H1 (cell line): ENCODE data around the gene C4orf33. TPM values are rescaled to one million over a fixed set of nuclear protein-coding genes. Genes with fewer than 3 reads are reported as not detected.

ENCODE experiments used
- CTCF ChIA-PET: fragments of 300-600 bp; sonication (Branson Sonifier 250); formaldehyde crosslinking; loops from one replicate; lab custom pipeline; 2021; ENCODE audit not compliant: partially characterized antibody; lab: Charles Lee
- POLR2A ChIA-PET: fragments of 300-600 bp; sonication (Branson Sonifier 250); formaldehyde crosslinking; loops from one replicate; lab custom pipeline; 2021; ENCODE audit warnings: inconsistent platforms; ENCODE audit not compliant: partially characterized antibody; lab: Charles Lee
- DNase-seq, 2 experiments: peaks; one replicate each; pipeline versions ENCODE4 v3.0.0 to v3.0.0-alpha.2; 2010 to 2022; ENCODE audit warnings: low spot score in 2 of 2, low read depth in 1 of 2, mixed read lengths in 1 of 2
- FAIRE-seq: peaks from 2 replicates; lab custom pipeline; 2011; peaks lifted over from hg19 to GRCh38; lab: Jason Lieb, UNC
- H2AFZ ChIP-seq: 2 replicates; pipeline ENCODE4 v1.8.1; 2012; ENCODE audit warnings: low read length, inconsistent platforms
- H2AK5ac ChIP-seq: 2 replicates; pipeline ENCODE4 v1.6.1; 2013; ENCODE audit warnings: low read depth, low read length
- H2BK120ac ChIP-seq: replicated peaks from 2 replicates; pipeline ENCODE3; 2013; ENCODE audit warnings: low read depth, low read length, inconsistent platforms
- H2BK12ac ChIP-seq: 2 replicates; pipeline ENCODE4 v1.6.1; 2013; ENCODE audit warnings: low read depth, low read length
- H2BK15ac ChIP-seq: 2 replicates; pipeline ENCODE4 v1.6.1; 2013; ENCODE audit warnings: low read length
- H2BK20ac ChIP-seq: 2 replicates; pipeline ENCODE4 v1.6.1; 2013; ENCODE audit warnings: low read length
- H2BK5ac ChIP-seq: 2 replicates; pipeline ENCODE4 v1.6.1; 2013; ENCODE audit warnings: low read depth, low read length
- H3K14ac ChIP-seq: 2 replicates; pipeline ENCODE4 v1.6.1; 2013; ENCODE audit warnings: inconsistent platforms; ENCODE audit not compliant: insufficient read length
- H3K18ac ChIP-seq: 2 replicates; pipeline ENCODE4 v1.6.1; 2013; ENCODE audit warnings: low read length; ENCODE audit errors: extremely low read depth
- H3K23ac ChIP-seq: 2 replicates; pipeline ENCODE4 v1.6.1; 2013; ENCODE audit warnings: inconsistent platforms; ENCODE audit not compliant: insufficient read length
- H3K23me2 ChIP-seq: 2 replicates; pipeline ENCODE4 v1.6.1; 2013; ENCODE audit warnings: low read depth, low read length
- H3K27ac ChIP-seq: 2 replicates; pipeline ENCODE4 v1.6.1; 2011; ENCODE audit warnings: low read depth, low read length, inconsistent platforms
- H3K27me3 ChIP-seq, 4 experiments: replicated peaks in 1 of 4; 1 replicate in 1 of 4; 2 replicates in 3 of 4; pipeline versions ENCODE4 v1.6.1 to v1.8.1; 2011 to 2013; ENCODE audit warnings: low read length in 3 of 4, mild to moderate bottlenecking in 3 of 4, inconsistent platforms in 2 of 4, mixed read lengths in 2 of 4, moderate library complexity in 1 of 4; ENCODE audit not compliant: control insufficient read depth in 3 of 4, insufficient read depth in 3 of 4; ENCODE audit errors: extremely low read depth in 1 of 4
- H3K36me3 ChIP-seq, 4 experiments: 2 replicates each; pipeline versions ENCODE4 v1.6.1 to v1.8.1; 2011 to 2013; ENCODE audit warnings: mild to moderate bottlenecking in 4 of 4, low read length in 3 of 4, moderate library complexity in 2 of 4, control low read depth in 1 of 4, inconsistent platforms in 1 of 4; ENCODE audit not compliant: insufficient read depth in 4 of 4, control insufficient read depth in 2 of 4
- H3K4ac ChIP-seq: replicated peaks from 2 replicates; pipeline ENCODE3; 2013; ENCODE audit warnings: low read length, low read depth, mixed read lengths, inconsistent platforms; ENCODE audit not compliant: insufficient read length
- H3K4me1 ChIP-seq, 4 experiments: replicated peaks in 1 of 4; 1 replicate in 1 of 4; 2 replicates in 3 of 4; pipeline versions ENCODE4 v1.6.1 to v1.8.1; 2011 to 2013; ENCODE audit warnings: low read length in 3 of 4, inconsistent platforms in 2 of 4, mixed read lengths in 1 of 4; ENCODE audit not compliant: insufficient read depth in 4 of 4, control insufficient read depth in 3 of 4
- H3K4me2 ChIP-seq, 2 experiments: 2 replicates each; pipeline versions ENCODE4 v1.6.1 to v1.8.1; 2011 to 2013; ENCODE audit warnings: low read depth in 2 of 2, low read length in 2 of 2, control low read depth in 1 of 2, inconsistent platforms in 1 of 2, mild to moderate bottlenecking in 1 of 2; ENCODE audit not compliant: insufficient read depth in 1 of 2
- H3K4me3 ChIP-seq, 4 experiments: fragments of 200-600, 300-600 bp in 1 of 4; sonication (generic), shearing (Covaris generic), sonication (Bioruptor Twin) in 1 of 4; 2 replicates each; pipeline versions ENCODE4 v1.5.1 to v1.8.1; 2011 to 2016; ENCODE audit warnings: low read length in 4 of 4, low read depth in 3 of 4, control low read depth in 2 of 4, inconsistent platforms in 2 of 4, mild to moderate bottlenecking in 2 of 4, mixed read lengths in 1 of 4, moderate library complexity in 1 of 4; ENCODE audit not compliant: insufficient read depth in 2 of 4; ENCODE audit errors: extremely low read depth in 1 of 4
- H3K56ac ChIP-seq: replicated peaks from 2 replicates; pipeline ENCODE3; 2013; ENCODE audit warnings: low read depth, mild to moderate bottlenecking, mixed read lengths, low read length, inconsistent platforms; ENCODE audit not compliant: insufficient read length
- H3K79me1 ChIP-seq: 2 replicates; pipeline ENCODE4 v1.6.1; 2013; ENCODE audit warnings: low read depth, low read length, control low read depth
- H3K79me2 ChIP-seq, 2 experiments: 2 replicates each; pipeline versions ENCODE4 v1.6.1 to v1.8.1; 2012 to 2013; ENCODE audit warnings: low read length in 2 of 2, mild to moderate bottlenecking in 2 of 2, inconsistent platforms in 1 of 2; ENCODE audit not compliant: insufficient read depth in 2 of 2, control insufficient read depth in 1 of 2
- H3K9ac ChIP-seq, 4 experiments: replicated peaks in 1 of 4; 1 replicate in 1 of 4; 2 replicates in 3 of 4; pipeline versions ENCODE4 v1.6.1 to v1.8.1; 2011 to 2013; ENCODE audit warnings: low read depth in 3 of 4, low read length in 3 of 4, control low read depth in 2 of 4, mild to moderate bottlenecking in 2 of 4, moderate library complexity in 2 of 4, inconsistent platforms in 1 of 4; ENCODE audit errors: extremely low read depth in 1 of 4
- H3K9me3 ChIP-seq, 2 experiments: 2 replicates each; pipeline versions ENCODE4 v1.6.1 to v1.8.1; 2012 to 2013; ENCODE audit warnings: mild to moderate bottlenecking in 2 of 2, moderate library complexity in 2 of 2, control low read depth in 1 of 2, inconsistent platforms in 1 of 2, low read depth in 1 of 2, low read length in 1 of 2, mixed read lengths in 1 of 2; ENCODE audit not compliant: insufficient read depth in 2 of 2
- H4K20me1 ChIP-seq, 2 experiments: replicated peaks in 1 of 2; 2 replicates each; pipeline versions ENCODE3 to v1.8.1; 2011 to 2013; ENCODE audit warnings: inconsistent platforms in 2 of 2, low read length in 2 of 2, mild to moderate bottlenecking in 1 of 2; ENCODE audit not compliant: insufficient read depth in 2 of 2, control insufficient read depth in 1 of 2
- H4K5ac ChIP-seq: 2 replicates; pipeline ENCODE4 v1.6.1; 2013; ENCODE audit warnings: low read length, low read depth, mixed read lengths, inconsistent platforms; ENCODE audit not compliant: insufficient read length
- H4K8ac ChIP-seq: 2 replicates; pipeline ENCODE4 v1.8.0; 2013; ENCODE audit warnings: mild to moderate bottlenecking, moderate library complexity, low read length, inconsistent platforms; ENCODE audit not compliant: insufficient read depth; ENCODE audit errors: extremely low read depth
- H4K91ac ChIP-seq: replicated peaks from 2 replicates; pipeline ENCODE3; 2013; ENCODE audit warnings: low read length, mixed read lengths, inconsistent platforms; ENCODE audit not compliant: insufficient read length
- ATF2 ChIP-seq: IDR thresholded peaks from 2 replicates; pipeline ENCODE4 v1.6.1; 2012; ENCODE audit warnings: low read length, inconsistent platforms
- BCL11A ChIP-seq, 2 experiments: IDR thresholded peaks; one replicate each; pipeline ENCODE4 v1.6.1; 2011; ENCODE audit warnings: low read depth in 2 of 2, low read length in 2 of 2, mild to moderate bottlenecking in 2 of 2
- CBX8 ChIP-seq: fragments of 300-800, 300-1000 bp; sonication (generic); IDR thresholded peaks from 2 replicates; pipeline ENCODE4 v1.7.1; 2016; ENCODE audit warnings: low read depth, low read length, borderline replicate concordance
- CEBPB ChIP-seq: IDR thresholded peaks from 2 replicates; pipeline ENCODE4 v1.6.1; 2012; ENCODE audit warnings: low read depth, low read length
- CHD1 ChIP-seq: IDR thresholded peaks from 2 replicates; pipeline ENCODE4 v1.6.1; 2012; ENCODE audit warnings: low read depth, low read length, improper control_type of control experiment
- GTF2F1 ChIP-seq: IDR thresholded peaks from 2 replicates; pipeline ENCODE4 v1.6.1; 2012; ENCODE audit warnings: low read depth, low read length, improper control_type of control experiment, borderline replicate concordance
- NRF1 ChIP-seq: IDR thresholded peaks from 2 replicates; pipeline ENCODE4 v1.6.1; 2011; ENCODE audit warnings: mild to moderate bottlenecking, low read depth, low read length, improper control_type of control experiment
- PHF8 ChIP-seq: fragments of 200-600 bp; sonication (generic); conservative IDR thresholded peaks from 2 replicates; pipeline ENCODE4 v1.7.1; 2012; ENCODE audit warnings: low read depth, mild to moderate bottlenecking, inconsistent platforms, low read length, moderate library complexity
- RXRA ChIP-seq: IDR thresholded peaks from 2 replicates; pipeline ENCODE4 v1.6.1; 2011; ENCODE audit warnings: low read depth, mild to moderate bottlenecking, low read length, moderate library complexity; ENCODE audit not compliant: insufficient read depth
- SAP30 ChIP-seq: fragments of 300-600 bp; sonication (generic); IDR thresholded peaks from 2 replicates; pipeline ENCODE4 v1.7.1; 2012; ENCODE audit warnings: low read length, moderate library complexity, mild to moderate bottlenecking, inconsistent platforms; ENCODE audit not compliant: insufficient read depth, insufficient replicate concordance
- SUZ12 ChIP-seq: fragments of 200-600 bp; sonication (generic); IDR thresholded peaks from 2 replicates; pipeline ENCODE4 v1.6.1; 2012; ENCODE audit warnings: mild to moderate bottlenecking, inconsistent platforms, low read length, moderate library complexity, mixed read lengths
- USF2 ChIP-seq: IDR thresholded peaks from 2 replicates; pipeline ENCODE4 v1.6.1; 2011; ENCODE audit warnings: low read length, improper control_type of control experiment
- YY1 ChIP-seq: IDR thresholded peaks from 2 replicates; pipeline ENCODE4 v1.6.1; 2011; ENCODE audit warnings: low read depth, mild to moderate bottlenecking, low read length
- polyA plus RNA-seq, 7 experiments: library from polyadenylated mRNA; depleted of rRNA in 3 of 7; stranded (reverse) in 5 of 7; unstranded in 2 of 7; fragments of >200 nt in 5 of 7; fragments of 200-250 nt in 2 of 7; gene quantifications; 1 replicate in 5 of 7; 2 replicates in 1 of 7; 4 replicates in 1 of 7; pipeline versions ENCODE4 v1.2.1 to v1.2.3, GENCODE V29; 2011 to 2013; ENCODE audit warnings: missing spikeins in 2 of 7, mixed read lengths in 2 of 7
- total RNA-seq: library from RNA; stranded (reverse); fragmentation: NEBNext Ultra II Directional; extraction: Animal tissue kit (Norgen Biotek cat#: 25700); gene quantifications from 2 replicates; pipeline ENCODE4 v1.2.1, GENCODE V29; 2021

C4orf33 gene
- total and polyA plus RNA-seq, 2 of the 8 experiments (the other 6 are each of a cell fraction or from before 2014, with no cell fraction given): 3.4 to 6.0 TPM

GRCh38 chr4:129162450-129162849, 66.5 kb downstream of the C4orf33 start:
- no peak overlapping the region for H2AFZ ChIP-seq
- peaks cover 0 to 2% of the 10 kb centered on the region in 2 experiments; a peak in 1 of 4 replicates for H3K9me3 ChIP-seq
- CTCF ChIA-PET: interaction anchor here (0.6 to 1.1 kb wide), 3 partner anchors 15 to 237 kb away, joined by 3 to 4 read pairs (median 3); no protein-coding TSS in a partner anchor
- no peak overlapping the region for H3K4me3 ChIP-seq
- no peak overlapping the region for H3K4ac ChIP-seq
- no peak overlapping the region for H3K9ac ChIP-seq
- no peak overlapping the region for H2BK5ac ChIP-seq
- no peaks in the 10 kb centered on the region for H3K27me3 ChIP-seq
- H3K23me2 ChIP-seq: no peaks in the 10 kb centered on the region
- H3K18ac ChIP-seq: no peak overlapping the region
- H2BK20ac ChIP-seq: no peak overlapping the region
- H3K4me2 ChIP-seq: no peak overlapping the region
- DNase-seq: no peak
- no peaks in the 10 kb centered on the region for H3K4me1 ChIP-seq
- H2BK120ac ChIP-seq: no peak overlapping the region
- no peak overlapping the region for H2BK12ac ChIP-seq
- no peaks in the 10 kb centered on the region for H3K79me1 ChIP-seq
- no peak overlapping the region for H3K23ac ChIP-seq
- no peak overlapping the region for H4K5ac ChIP-seq
- H3K27ac ChIP-seq: no peak overlapping the region
- FAIRE-seq: no peak
- no peaks in the 10 kb centered on the region for H3K36me3 ChIP-seq
- no peak overlapping the region for H2AK5ac ChIP-seq
- H4K8ac ChIP-seq: no peak overlapping the region
- H4K20me1 ChIP-seq: no peaks in the 10 kb centered on the region
- no peak overlapping the region for H4K91ac ChIP-seq
- no peaks in the 10 kb centered on the region for H3K79me2 ChIP-seq
- no peak overlapping the region for H2BK15ac ChIP-seq
- POLR2A ChIA-PET: no interaction called here
- H3K14ac ChIP-seq: no peak overlapping the region
- H3K56ac ChIP-seq: no peak overlapping the region
- no peak for TF ChIP-seq USF2
- TF ChIP-seq GTF2F1: no peak
- no peak for TF ChIP-seq CEBPB
- TF ChIP-seq ATF2: no peak
- TF ChIP-seq CHD1: no peak
- TF ChIP-seq SAP30: no peak
- no peak for TF ChIP-seq BCL11A (IDR thresholded peaks at IDR 0.05; ENCODE audit: low read depth in 2 of 2, low read length in 2 of 2)
- TF ChIP-seq YY1: no peak
- TF ChIP-seq RXRA: no peak
- no peak for TF ChIP-seq PHF8
- TF ChIP-seq SUZ12: no peak
- TF ChIP-seq CBX8: no peak
- no peak for TF ChIP-seq NRF1
